Trophoblast cell (in vitro differentiated cells and primary cell): ENCODE measurements around the gene TBX4.
"Not testable (repeated sequence)": the region's sequence is repeated elsewhere in the genome, so short reads cannot be mapped to it uniquely, and the experiment has no call there.

Source experiments
- DNase-seq, 2 donors: peaks; one replicate each; pipeline ENCODE4 v3.0.0-alpha.2; 2016
- H2AFZ ChIP-seq: 2 replicates; pipeline ENCODE4 v1.6.1; 2013; ENCODE audit warnings: low read length, moderate library complexity, mild to moderate bottlenecking; ENCODE audit not compliant: insufficient read depth, poor library complexity
- H2AK5ac ChIP-seq: 2 replicates; pipeline ENCODE4 v1.6.1; 2013; ENCODE audit warnings: mild to moderate bottlenecking, low read length
- H2BK120ac ChIP-seq: 2 replicates; pipeline ENCODE4 v1.6.1; 2013; ENCODE audit warnings: low read length, mild to moderate bottlenecking, moderate library complexity; ENCODE audit not compliant: insufficient read depth, poor library complexity
- H2BK12ac ChIP-seq: 2 replicates; pipeline ENCODE4 v1.6.1; 2013; ENCODE audit warnings: mild to moderate bottlenecking, low read length, moderate library complexity
- H2BK5ac ChIP-seq: 2 replicates; pipeline ENCODE4 v1.6.1; 2013; ENCODE audit warnings: low read length, low read depth, moderate library complexity, mild to moderate bottlenecking; ENCODE audit not compliant: poor library complexity
- H3K14ac ChIP-seq: 2 replicates; pipeline ENCODE4 v1.6.1; 2013; ENCODE audit warnings: mild to moderate bottlenecking, low read length
- H3K18ac ChIP-seq: 2 replicates; pipeline ENCODE4 v1.6.1; 2013; ENCODE audit warnings: mild to moderate bottlenecking, low read length
- H3K23ac ChIP-seq: 2 replicates; pipeline ENCODE4 v1.6.1; 2013; ENCODE audit warnings: low read length
- H3K27ac ChIP-seq: 2 replicates; pipeline ENCODE4 v1.5.1; 2013; ENCODE audit warnings: low read depth, mild to moderate bottlenecking, inconsistent platforms, low read length, moderate library complexity
- H3K27me3 ChIP-seq: 2 replicates; pipeline ENCODE4 v1.6.1; 2013; ENCODE audit warnings: inconsistent platforms, mild to moderate bottlenecking, low read length, moderate library complexity; ENCODE audit not compliant: insufficient read depth
- H3K36me3 ChIP-seq, 2 experiments: 1 replicate in 1 of 2; 2 replicates in 1 of 2; pipeline ENCODE4 v1.6.1; 2013; ENCODE audit warnings: low read length in 2 of 2, mild to moderate bottlenecking in 2 of 2, moderate library complexity in 1 of 2; ENCODE audit not compliant: insufficient read depth in 2 of 2, control insufficient read depth in 1 of 2
- H3K4ac ChIP-seq: 2 replicates; pipeline ENCODE4 v1.6.1; 2013; ENCODE audit warnings: low read depth, mild to moderate bottlenecking, low read length, moderate library complexity
- H3K4me1 ChIP-seq, 2 experiments: 1 replicate in 1 of 2; 2 replicates in 1 of 2; pipeline ENCODE4 v1.6.1; 2013; ENCODE audit warnings: low read length in 2 of 2, mild to moderate bottlenecking in 2 of 2, moderate library complexity in 1 of 2; ENCODE audit not compliant: insufficient read depth in 2 of 2, control insufficient read depth in 1 of 2
- H3K4me2 ChIP-seq: 2 replicates; pipeline ENCODE4 v1.6.1; 2013; ENCODE audit warnings: inconsistent platforms, mild to moderate bottlenecking, low read length, moderate library complexity
- H3K4me3 ChIP-seq: 2 replicates; pipeline ENCODE4 v1.5.1; 2013; ENCODE audit warnings: mild to moderate bottlenecking, low read depth, low read length, inconsistent platforms
- H3K79me1 ChIP-seq: one replicate; pipeline ENCODE4 v1.6.1; 2013; ENCODE audit warnings: low read length
- H3K79me2 ChIP-seq: 2 replicates; pipeline ENCODE4 v1.6.1; 2013; ENCODE audit warnings: low read length, mild to moderate bottlenecking; ENCODE audit not compliant: control insufficient read depth, insufficient read depth, poor library complexity
- H3K9ac ChIP-seq: 2 replicates; pipeline ENCODE4 v1.6.1; 2013; ENCODE audit warnings: mild to moderate bottlenecking, low read length
- H3K9me3 ChIP-seq: 2 replicates; pipeline ENCODE4 v1.6.1; 2013; ENCODE audit warnings: low read depth, mild to moderate bottlenecking, control low read depth, inconsistent platforms, low read length; ENCODE audit not compliant: insufficient read depth
- H4K12ac ChIP-seq: 2 replicates; pipeline ENCODE4 v1.6.1; 2013; ENCODE audit warnings: low read depth, mild to moderate bottlenecking, low read length, moderate library complexity
- H4K8ac ChIP-seq: 2 replicates; pipeline ENCODE4 v1.6.1; 2013; ENCODE audit warnings: low read depth, mild to moderate bottlenecking, low read length, moderate library complexity
- H4K91ac ChIP-seq: one replicate; pipeline ENCODE4 v1.6.1; 2013; ENCODE audit warnings: low read depth, mild to moderate bottlenecking, low read length, moderate library complexity
- WGBS: extraction: QIAGEN DNeasy Blood & Tissue Kit; methylation state at CpG from one replicate; pipeline ENCODE4 v1.1.7; 2013; ENCODE audit warnings: missing lambda C conversion rate; ENCODE audit not compliant: insufficient read length, insufficient coverage; ENCODE audit errors: extremely low coverage; 5-methylcytosine and 5-hydroxymethylcytosine counted together

The TBX4 gene

DNA sequence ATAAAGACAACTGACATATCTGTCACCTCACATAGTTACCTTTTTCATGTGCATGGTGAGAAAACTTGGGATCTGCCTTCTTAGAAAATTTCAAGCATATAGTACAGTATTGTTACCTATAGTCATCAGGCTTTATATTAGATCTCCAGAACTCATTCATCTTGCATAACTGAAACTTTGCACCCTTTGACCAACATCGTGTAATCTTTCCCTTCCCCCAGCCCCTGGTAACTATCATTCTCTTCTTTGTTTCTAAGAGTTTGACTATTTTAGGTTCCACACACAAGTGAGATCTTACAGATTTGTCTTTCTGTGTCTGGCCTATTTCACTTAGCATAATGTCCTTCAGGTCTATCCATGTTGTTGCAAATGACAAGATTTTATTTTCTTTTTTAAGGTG is 22.9 kb upstream of the TBX4 start:
- H3K4me2 ChIP-seq: no peak overlapping the region

DNA sequence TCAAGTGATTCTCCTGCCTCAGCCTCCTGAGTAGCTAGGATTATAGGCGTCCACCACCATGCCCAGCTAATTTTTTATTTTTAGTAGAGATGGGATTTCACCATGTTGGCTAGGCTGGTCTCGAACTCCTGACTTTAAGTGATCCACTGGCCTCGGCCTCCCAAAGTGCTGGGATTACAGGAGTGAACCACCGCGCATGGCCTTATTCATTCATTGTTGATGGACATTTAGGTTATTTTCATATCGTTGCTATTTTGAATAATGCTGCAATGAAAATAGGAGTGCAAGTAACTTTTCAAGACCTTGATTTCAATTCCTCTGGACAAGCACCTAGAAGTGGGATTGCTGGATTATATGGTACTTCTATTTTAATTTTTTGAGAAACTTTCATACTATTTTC is 22.4 kb upstream of the TBX4 start:
- H3K79me1 ChIP-seq, H4K8ac ChIP-seq, H3K4me3 ChIP-seq, H4K91ac ChIP-seq, H3K9ac ChIP-seq, H2AFZ ChIP-seq, H3K4ac ChIP-seq, H3K36me3 ChIP-seq, H2AK5ac ChIP-seq, H2BK120ac ChIP-seq, H3K4me1 ChIP-seq, H2BK12ac ChIP-seq, H3K4me2 ChIP-seq, DNase-seq, H3K18ac ChIP-seq, H4K12ac ChIP-seq, H3K9me3 ChIP-seq, H3K27ac ChIP-seq, H3K79me2 ChIP-seq, H3K27me3 ChIP-seq, H2BK5ac ChIP-seq, H3K14ac ChIP-seq, H3K23ac ChIP-seq: not testable (repeated sequence)
- WGBS: no CpG with 5 or more reads among the region's 6 CpGs

More for the DNA sequence above, 22.9 kb upstream of the TBX4 start:
- DNase-seq: no peak
- H3K27ac ChIP-seq: no peak overlapping the region
- H4K12ac ChIP-seq: no peak overlapping the region
- peaks cover 2% of the 10 kb centered on the region for H3K79me1 ChIP-seq
- H2AFZ ChIP-seq: no peak overlapping the region
- H3K36me3 ChIP-seq: no peaks in the 10 kb centered on the region
- no peak overlapping the region for H4K8ac ChIP-seq
- H3K9ac ChIP-seq: no peak overlapping the region
- H2BK120ac ChIP-seq: no peak overlapping the region
- H2BK5ac ChIP-seq: no peak overlapping the region
- no peak overlapping the region for H4K91ac ChIP-seq
- no peaks in the 10 kb centered on the region for H3K27me3 ChIP-seq
- no peak overlapping the region for H3K14ac ChIP-seq
- no peak overlapping the region for H2BK12ac ChIP-seq
- no peak overlapping the region for H3K18ac ChIP-seq
- no peak overlapping the region for H3K23ac ChIP-seq
- H2AK5ac ChIP-seq: no peak overlapping the region
- H3K4me3 ChIP-seq: no peak overlapping the region
- H3K9me3 ChIP-seq: no peaks in the 10 kb centered on the region
- H3K4ac ChIP-seq: no peak overlapping the region
- WGBS: no CpG with 5 or more reads among the region's 1 CpG
- H3K79me2 ChIP-seq: no peaks in the 10 kb centered on the region
- peaks cover 0 to 9% of the 10 kb centered on the region in 2 experiments for H3K4me1 ChIP-seq

DNA sequence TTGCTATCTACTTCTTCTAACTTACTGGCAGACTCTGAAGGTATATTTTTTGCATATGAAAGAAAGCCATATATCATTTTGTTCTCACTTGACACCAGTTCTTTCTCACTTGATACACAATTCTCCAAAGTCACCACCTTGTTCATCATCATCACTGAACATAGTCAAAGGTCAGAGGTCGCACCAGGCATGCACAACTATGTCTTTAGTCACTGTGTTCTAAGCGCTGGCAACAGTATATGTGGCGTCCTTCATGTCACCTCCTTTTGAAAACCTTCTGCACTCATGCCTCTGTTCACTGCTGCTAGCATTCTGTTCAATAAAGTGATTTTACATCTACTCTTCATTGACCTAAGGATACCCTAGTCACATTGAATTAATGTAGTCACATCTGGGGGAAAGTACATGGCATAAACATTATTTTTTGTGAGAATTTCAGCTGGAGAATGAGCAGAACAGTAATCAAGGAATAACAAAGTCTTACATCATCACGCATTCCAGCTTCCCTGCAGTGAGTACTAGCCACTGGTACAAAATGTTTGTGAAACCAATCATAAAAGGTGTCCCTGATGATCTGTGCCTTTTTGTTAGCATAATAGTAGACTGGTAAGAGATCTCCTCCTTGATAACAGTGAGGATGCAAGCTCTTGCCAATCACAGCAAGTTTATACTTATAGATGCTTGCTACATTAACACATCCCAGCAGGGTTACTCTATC is 20.5 kb upstream of the TBX4 start:
- Histone ChIP-seq H4K8ac (no peak overlapping the region), H2AK5ac (no peak overlapping the region), H3K27me3 (no peaks in the 10 kb centered on the region), H3K36me3 (no peaks in the 10 kb centered on the region), H3K9me3 (no peaks in the 10 kb centered on the region), H3K4me3 (no peak overlapping the region), H3K79me2 (no peaks in the 10 kb centered on the region), H3K4me2 (no peak overlapping the region), H2BK5ac (no peak overlapping the region), H3K18ac (no peak overlapping the region), H4K12ac (no peak overlapping the region), H4K91ac (no peak overlapping the region), H3K23ac (no peak overlapping the region), H2BK12ac (no peak overlapping the region), H3K4me1 (peaks cover 0 to 2% of the 10 kb centered on the region in 2 experiments), H3K4ac (no peak overlapping the region), H3K79me1 (peaks cover 2% of the 10 kb centered on the region), H3K9ac (no peak overlapping the region), H3K27ac (no peak overlapping the region), H2BK120ac (no peak overlapping the region), H2AFZ (no peak overlapping the region), H3K14ac (no peak overlapping the region)
- peak; percentile 53 to 85 for DNase-seq
- no CpG with 5 or more reads among the region's 4 CpGs for WGBS

DNA sequence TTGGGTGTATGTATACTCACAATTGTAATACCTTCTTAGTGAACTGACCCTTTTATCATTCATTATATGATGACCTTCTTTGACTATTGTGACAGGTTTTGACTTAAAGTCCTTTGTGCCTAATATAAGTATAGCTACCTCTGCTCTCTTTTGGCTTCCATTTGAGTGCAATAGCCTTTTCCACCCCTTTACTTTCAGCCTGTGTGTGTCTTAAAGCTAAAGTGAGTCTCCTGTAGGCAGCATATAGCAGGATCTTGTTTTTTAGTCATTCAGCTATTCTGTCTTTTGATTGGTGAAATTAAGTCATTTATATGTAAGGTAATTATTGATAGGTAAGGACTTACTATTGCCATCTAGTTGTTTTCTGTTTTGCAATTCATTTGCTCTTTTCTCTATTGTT is 15.9 kb upstream of the TBX4 start:
- no peak overlapping the region for H3K9ac ChIP-seq
- H3K9me3 ChIP-seq: no peaks in the 10 kb centered on the region
- H2BK12ac ChIP-seq: no peak overlapping the region
- H3K18ac ChIP-seq: no peak overlapping the region
- no peak overlapping the region for H4K12ac ChIP-seq
- H2BK5ac ChIP-seq: no peak overlapping the region
- no peak overlapping the region for H2AFZ ChIP-seq
- no peak overlapping the region for H3K27ac ChIP-seq
- H2AK5ac ChIP-seq: no peak overlapping the region
- no peak for DNase-seq
- H3K27me3 ChIP-seq: no peaks in the 10 kb centered on the region
- H3K36me3 ChIP-seq: no peaks in the 10 kb centered on the region
- H3K4me1 ChIP-seq: no peaks in the 10 kb centered on the region
- H3K23ac ChIP-seq: no peak overlapping the region
- no peak overlapping the region for H3K4me2 ChIP-seq
- H3K4me3 ChIP-seq: no peak overlapping the region
- H3K79me1 ChIP-seq: no peaks in the 10 kb centered on the region
- no peak overlapping the region for H2BK120ac ChIP-seq
- no peak overlapping the region for H3K14ac ChIP-seq
- H4K8ac ChIP-seq: no peak overlapping the region
- H3K79me2 ChIP-seq: no peaks in the 10 kb centered on the region
- no peak overlapping the region for H3K4ac ChIP-seq
- no peak overlapping the region for H4K91ac ChIP-seq
